Anterior cingulate cortex (tissue), 58 donors: ENCODE data around the gene GYG1.
A peak's percentile ranks its signal among the peaks of the same experiment; 100 is the strongest.

Source experiments
- DNase-seq, 58 donors: peaks; one replicate each; lab custom pipeline; 2025; lab: John Stamatoyannopoulos, UW

GYG1 gene

GRCh38 chr3:149016242-149016641 is 24.9 kb downstream of the GYG1 start:
- DNase-seq = no peak

GRCh38 chr3:149016669-149017541 is 25.6 kb downstream of the GYG1 start:
- no peak for DNase-seq

GRCh38 chr3:149018247-149018646 is 26.9 kb downstream of the GYG1 start:
- DNase-seq = no peak

- no peak for DNase-seq
Observed at GRCh38 chr3:149019580-149019979, 28.2 kb downstream of the GYG1 start.

GRCh38 chr3:149020196-149020838 is 29.0 kb downstream of the GYG1 start:
- DNase-seq = peak in 10 of 58 donors; percentile 4 to 27 (median 6)

GRCh38 chr3:149020839-149021252 is 29.5 kb downstream of the GYG1 start:
- no peak for DNase-seq

GRCh38 chr3:149021830-149022229 is 30.5 kb downstream of the GYG1 start:
- DNase-seq = no peak

- DNase-seq = no peak
Observed at GRCh38 chr3:149023951-149024350, 32.6 kb downstream of the GYG1 start.

GRCh38 chr3:149026718-149027117 is 35.4 kb downstream of the GYG1 start:
- DNase-seq = peak in 1 of 58 donors; percentile 7

- no peak for DNase-seq
Observed at GRCh38 chr3:149031096-149031495, 39.8 kb downstream of the GYG1 start.

GRCh38 chr3:149037684-149038083 is 46.3 kb downstream of the GYG1 start:
- no peak for DNase-seq

GRCh38 chr3:149038322-149038721 is 47.0 kb downstream of the GYG1 start:
- no peak for DNase-seq

- DNase-seq = no peak
Observed at GRCh38 chr3:149042789-149043386, 51.5 kb downstream of the GYG1 start.

- DNase-seq = no peak
Observed at GRCh38 chr3:149044339-149045083, 53.2 kb downstream of the GYG1 start.

GRCh38 chr3:149055575-149055974 is 64.2 kb downstream of the GYG1 start:
- DNase-seq = no peak

- no peak for DNase-seq
Observed at GRCh38 chr3:149058198-149058597, 66.9 kb downstream of the GYG1 start.

GRCh38 chr3:149058602-149059001 is 67.3 kb downstream of the GYG1 start:
- no peak for DNase-seq

- DNase-seq = no peak
Observed at GRCh38 chr3:149061776-149062175, 70.4 kb downstream of the GYG1 start.

GRCh38 chr3:149067883-149068282 is 76.5 kb downstream of the GYG1 start:
- no peak for DNase-seq
